ENCODE measurements around the gene DCAF11.

The DCAF11 gene

DNA sequence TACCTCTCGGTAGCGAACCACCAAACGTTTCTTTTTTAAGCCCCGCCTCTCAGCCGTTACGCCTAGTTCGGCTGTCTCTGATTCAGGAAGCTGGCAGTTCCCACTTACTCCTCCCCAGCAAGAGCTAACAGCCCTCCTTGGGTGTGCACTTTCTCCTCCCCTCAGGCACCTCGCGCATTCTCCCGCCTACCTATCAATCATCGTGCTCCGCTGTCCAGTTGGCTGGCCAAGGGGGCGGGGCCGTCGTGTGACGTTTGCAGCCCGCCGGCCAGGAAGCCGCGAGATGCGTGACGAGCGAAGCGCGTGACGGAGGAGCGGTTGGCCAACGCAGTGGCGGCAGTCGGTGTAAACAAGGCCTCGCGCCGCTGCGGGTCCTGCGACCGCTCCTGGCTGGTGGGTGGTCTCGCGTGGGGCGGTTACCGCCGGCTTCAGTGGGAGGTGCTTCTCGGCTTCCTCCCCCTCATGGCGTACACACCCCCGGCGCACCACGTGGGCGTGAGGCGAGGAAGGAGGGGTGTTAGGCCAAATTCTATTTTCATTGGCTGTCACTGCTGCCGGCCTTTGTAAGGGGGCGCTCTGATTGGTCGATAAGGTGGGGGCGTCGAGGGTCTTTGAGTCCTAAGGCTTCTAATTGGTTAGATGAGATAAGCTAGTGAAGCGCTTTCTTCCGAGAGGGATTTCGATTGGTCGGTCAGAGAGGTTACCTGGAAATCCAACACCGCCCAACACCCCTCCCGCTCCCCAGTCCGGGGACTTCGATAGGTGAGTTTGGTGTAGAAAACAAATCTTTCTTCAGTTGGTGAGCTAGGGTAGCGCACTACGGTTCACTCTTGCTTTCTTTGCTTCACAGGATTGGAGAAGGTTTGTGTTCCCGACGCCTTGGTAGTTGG is at the start of gene DCAF11, which contains the start of gene NRL:
DCAF11 (plus strand) TSS at position 246 of the 890 bp plus-strand sequence. CDS start 818 bp downstream, outside the sequence.
NRL (minus strand) TSS at position 418 of the 890 bp plus-strand sequence. CDS start 32,101 bp downstream, outside the sequence.
- DNase-seq, result peak; percentile 100

- no peak for DNase-seq
These were observed 49.7 kb upstream of the DCAF11 start for GRCh38 chr14:24064856-24065255.

GRCh38 chr14:24065408-24065807 is 49.2 kb upstream of the DCAF11 start:
- no peak for DNase-seq

DNA sequence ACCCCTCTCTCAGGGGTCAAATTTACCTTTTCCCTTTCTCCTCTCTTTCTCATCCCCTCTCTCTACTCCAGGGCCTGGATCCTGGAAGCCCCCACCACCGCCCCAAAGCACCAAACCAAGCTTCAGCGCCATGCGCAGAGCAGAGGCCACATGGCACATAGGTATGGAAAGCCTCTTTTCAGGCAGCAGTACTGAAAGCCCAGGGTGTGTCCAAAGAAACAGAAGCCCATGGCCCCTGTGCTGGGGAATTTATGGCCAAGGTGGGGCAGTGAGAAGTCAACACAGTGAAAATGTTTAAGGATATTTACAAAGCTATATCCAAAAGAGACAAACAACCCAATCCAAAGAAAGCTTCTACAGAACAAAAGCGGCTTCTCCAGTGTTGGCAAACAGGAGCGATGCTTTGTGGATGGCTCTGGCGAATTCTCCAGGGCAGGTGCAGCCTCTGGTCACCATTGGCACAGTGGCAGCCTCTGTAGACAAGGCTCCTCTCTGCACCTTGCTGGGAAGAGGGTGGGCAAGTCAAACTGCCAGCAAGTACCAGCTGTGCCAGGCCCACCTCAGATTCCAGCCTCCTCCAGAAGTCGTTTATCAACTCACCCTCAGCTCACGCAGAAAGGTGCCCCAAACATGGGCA is 48.0 kb upstream of the DCAF11 start:
- no peak for DNase-seq

DNA sequence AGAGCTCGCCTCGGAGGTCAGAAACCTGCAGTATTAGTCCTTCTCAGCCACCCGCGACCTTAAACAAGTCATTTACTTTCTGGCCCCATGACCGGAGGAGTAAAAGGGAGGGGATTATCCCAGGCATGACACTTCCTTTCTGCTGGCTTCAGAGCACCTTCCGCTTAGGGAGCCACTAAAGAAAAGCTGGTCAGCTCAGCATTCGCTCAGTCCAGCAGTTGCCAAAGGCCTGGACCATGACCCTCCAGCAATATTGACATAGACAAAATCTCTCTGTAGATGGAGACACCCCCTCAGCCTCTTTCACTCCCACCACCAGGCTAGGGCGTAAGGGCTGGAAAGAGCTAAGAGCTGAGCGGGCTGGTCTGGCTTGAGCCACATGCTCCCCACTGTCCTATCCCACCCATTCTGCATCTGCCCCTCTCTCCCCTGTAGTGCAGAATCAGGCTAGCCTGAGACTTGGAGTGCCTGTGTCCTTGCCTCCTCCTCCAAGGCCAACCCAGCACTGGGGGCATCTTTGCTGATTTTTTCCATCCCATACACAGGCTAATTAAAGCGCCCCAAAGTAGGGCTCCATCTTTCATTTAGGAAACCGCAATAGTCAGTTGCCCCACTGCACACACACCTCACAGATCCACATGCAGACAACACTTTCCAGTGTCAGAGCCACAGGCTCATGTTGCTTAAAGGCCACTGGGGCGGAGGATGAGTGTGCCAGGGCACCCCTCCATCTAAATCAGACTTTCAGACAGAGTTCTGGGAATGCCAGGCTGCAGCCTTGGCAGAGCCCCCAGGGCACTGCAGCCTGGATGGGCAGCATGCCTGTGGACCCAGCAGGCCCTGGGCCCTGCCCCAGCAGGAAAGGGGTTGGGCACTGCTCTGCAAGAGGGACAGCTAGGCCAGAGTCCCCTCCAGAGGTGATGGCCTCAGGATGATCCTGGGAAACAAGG is 47.2 kb upstream of the DCAF11 start:
- DNase-seq, result no peak

DNA sequence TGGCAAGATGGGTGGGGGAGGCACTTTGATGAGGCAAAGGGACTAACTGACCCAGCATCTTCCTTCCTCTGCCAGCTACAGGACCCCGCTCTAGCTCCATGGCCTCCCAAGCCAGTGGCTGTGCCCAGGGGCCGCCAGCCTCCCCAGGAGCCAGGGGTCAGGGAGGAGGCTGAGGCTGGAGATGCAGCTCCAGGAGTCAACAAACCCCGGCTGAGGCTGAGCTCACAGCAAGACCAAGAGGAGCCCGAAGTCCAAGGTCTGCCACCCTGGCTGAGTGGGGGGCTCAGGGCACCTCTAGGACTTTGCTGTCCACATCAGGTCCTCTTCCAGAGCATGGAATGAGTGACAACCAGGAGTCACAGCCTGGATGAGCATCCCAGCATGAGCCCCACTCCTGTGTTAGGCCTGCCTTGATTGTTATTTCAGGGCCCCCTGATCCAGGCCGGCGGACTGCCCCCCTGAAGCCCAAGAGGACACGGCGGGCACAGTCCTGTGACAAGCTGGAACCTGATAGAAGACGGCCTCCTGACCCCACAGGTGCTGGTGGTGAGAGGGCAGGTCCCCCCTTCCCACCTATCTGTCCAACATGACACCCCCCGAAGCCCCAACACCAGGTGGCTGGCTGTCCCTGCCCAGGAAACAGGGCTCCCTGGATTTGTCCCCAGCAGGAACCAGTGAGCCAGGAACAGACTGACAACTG is 45.7 kb upstream of the DCAF11 start:
- no peak for DNase-seq

DNA sequence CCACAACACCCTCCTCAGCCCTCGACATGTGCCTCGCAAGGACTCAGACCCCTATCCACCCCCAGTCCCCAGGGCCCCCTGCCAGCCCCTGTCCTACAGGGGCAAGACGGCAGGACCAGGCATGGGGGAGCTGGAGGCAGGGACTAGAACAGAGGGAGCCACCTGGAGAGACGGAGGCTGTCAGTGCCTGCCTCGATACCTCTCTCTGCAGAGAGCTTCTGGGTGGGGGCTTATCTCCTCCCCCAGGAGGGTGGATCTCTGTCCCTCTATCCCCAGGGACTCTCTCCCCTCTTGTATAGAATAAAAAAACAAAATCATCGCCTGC is 45.2 kb upstream of the DCAF11 start:
- no peak for DNase-seq

GRCh38 chr14:24070285-24071143 is 44.1 kb upstream of the DCAF11 start:
- no peak for DNase-seq

- DNase-seq, result no peak
These were observed 43.4 kb upstream of the DCAF11 start, which contains the start of gene CPNE6 for GRCh38 chr14:24071144-24071697. Gene CPNE6 (plus strand): TSS chr14:24071562. CDS start chr14:24072937, 1,375 bp downstream.

- DNase-seq, result no peak
These were observed 42.6 kb upstream of the DCAF11 start for GRCh38 chr14:24071836-24072430.

- DNase-seq, result no peak
These were observed 42.1 kb upstream of the DCAF11 start for GRCh38 chr14:24072436-24072835.

DNA sequence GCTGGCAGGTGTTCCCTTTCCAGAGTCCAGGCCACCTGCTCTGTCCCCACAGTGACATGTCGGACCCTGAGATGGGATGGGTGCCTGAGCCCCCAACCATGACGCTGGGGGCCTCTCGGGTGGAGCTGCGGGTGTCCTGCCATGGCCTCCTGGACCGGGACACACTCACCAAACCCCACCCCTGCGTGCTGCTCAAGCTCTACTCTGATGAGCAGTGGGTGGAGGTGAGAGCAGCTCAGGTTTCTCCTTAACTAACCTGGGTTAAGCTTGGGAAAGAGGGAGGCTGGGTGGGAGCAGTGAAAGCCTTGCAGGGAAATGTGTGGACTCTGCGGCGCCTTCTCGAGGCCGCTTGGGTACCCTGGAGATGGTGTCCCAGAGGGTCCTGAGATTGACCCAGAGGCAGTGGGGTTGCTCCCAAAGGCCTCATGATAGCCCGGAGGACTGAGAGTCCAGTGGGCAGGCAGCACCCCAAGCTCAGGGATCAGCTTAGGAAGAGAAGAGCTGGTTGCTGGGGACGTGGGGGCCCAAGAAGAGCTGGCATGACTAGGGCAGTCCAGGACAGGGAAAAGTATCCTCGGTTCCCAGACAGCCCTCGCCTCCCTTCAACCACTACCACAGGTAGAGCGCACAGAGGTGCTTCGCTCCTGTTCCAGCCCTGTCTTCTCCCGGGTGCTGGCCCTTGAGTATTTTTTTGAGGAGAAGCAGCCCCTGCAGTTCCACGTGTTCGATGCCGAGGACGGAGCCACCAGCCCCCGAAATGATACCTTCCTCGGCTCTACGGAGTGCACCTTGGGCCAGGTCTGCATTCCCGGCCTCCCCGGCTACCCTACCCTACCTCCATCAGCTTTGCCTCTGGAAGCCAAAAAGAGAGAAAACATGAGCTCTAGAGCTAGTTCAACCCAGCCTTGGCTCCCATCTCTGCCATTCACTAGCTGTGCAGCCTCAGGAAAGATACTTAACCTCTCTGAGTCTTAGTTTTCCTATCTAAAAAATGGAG is 41.4 kb upstream of the DCAF11 start:
- no peak for DNase-seq

DNA sequence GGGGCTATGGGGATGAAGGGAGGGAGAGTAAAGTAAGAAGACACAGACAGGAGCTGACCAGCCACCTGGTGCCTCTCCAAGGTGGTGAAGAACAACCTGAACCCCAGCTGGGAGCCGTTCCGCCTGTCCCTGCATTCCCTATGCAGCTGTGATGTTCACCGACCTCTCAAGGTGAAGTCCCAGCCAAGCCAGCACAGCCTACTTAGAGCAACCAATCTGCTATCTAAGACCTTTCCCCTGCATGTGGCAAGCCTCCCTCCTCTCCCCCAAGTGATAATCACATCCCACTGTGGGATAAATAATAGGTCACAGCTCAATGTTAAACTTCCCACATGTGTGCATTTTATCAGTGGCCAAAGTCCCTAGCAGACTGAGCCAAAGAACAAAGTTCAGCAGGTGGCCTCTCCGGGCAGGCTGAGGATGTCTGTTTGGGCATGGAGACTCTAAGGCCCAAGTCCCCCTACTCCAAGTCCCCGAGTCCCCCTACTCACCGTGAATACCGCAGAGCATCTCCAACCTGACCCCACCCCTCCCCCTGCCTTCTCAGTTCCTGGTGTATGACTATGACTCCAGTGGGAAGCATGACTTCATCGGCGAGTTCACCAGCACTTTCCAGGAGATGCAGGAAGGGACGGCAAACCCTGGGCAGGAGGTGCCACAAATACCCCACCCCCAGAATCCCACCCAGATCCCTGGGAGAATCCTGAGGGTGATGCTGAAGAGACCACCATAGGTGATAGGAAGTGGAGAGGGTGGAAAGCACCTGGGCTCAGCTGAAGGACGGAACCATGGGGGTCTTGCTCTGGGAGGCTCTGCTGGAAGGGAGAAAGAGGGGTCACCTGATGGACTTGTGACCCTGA is 39.7 kb upstream of the DCAF11 start:
- no peak for DNase-seq

DNA sequence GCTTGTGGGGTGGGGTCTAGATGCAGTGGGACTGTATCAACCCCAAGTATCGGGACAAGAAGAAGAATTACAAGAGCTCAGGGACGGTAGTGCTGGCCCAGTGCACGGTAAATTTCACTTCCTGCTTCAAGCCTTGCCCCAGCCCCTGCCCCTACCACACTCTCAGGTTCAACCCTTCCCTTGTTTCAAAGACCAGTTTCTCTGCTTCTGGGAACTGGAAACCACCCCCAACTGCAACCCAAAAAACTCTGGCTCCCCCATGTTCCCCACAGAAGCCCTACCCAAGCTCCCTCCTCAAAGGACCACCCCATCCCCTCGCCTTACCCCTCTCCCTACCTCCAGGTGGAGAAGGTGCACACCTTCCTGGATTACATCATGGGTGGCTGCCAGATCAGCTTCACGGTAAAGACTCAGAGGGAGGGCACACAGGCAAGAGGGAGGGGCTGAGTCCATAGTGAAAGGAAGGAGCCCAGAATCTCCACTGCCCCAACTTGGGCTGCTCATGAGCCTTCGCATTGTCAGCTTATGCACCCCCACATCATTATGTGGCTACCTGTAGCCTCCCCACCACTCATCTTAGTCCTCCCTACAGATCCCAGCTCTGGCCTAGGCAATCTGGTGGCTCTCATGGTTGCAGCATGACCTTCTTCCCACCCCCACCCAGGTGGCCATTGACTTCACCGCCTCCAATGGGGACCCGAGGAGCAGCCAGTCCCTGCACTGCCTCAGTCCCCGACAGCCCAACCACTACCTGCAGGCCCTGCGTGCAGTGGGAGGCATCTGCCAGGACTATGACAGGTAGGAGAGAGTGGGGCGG is 38.9 kb upstream of the DCAF11 start:
- no peak for DNase-seq

DNA sequence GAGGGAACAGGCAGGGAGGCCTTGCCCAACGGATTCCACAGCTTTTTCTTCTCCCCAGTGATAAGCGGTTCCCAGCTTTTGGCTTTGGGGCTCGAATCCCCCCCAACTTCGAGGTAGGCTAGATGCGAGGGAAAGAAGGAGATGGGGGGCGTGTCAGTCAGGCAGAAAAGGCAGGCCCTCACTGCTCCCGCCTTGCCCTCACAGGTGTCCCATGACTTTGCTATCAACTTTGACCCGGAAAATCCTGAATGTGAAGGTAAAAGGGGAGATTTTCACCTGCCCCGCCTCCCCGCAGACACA is 38.3 kb upstream of the DCAF11 start:
- no peak for DNase-seq

- no peak for DNase-seq
These were observed 37.5 kb upstream of the DCAF11 start for GRCh38 chr14:24077086-24077485.

DNA sequence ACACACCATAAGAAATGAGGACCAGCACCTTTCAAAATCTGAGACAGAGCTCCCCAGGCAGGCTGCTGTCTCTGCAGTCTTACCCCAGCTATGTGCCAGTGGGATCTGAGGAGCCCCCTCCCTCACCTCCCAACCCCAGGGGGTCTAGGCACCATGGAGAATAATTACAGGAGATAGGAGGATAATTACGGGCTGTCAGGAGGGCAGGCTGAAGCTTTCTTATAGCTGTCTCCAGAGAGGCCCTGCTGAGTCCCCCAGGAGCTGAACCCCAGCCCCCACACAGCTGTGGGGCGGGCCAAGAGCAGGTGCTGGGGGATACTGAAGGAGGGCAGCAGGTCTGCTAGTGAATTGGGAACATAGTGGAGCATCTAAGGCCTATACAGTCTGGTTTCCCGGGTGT is 36.4 kb upstream of the DCAF11 start:
- no peak for DNase-seq
